Peyer's patch (tissue), 4 donors: ENCODE results near the gene ATP11A. TPM values are rescaled to one million over a fixed set of nuclear protein-coding genes. Genes with fewer than 3 reads are reported as not detected.
A peak's percentile ranks its signal among the peaks of the same experiment; 100 is the strongest.

ENCODE experiments used
- DNase-seq, 3 donors: peaks; one replicate each; pipeline ENCODE4 v3.0.0-alpha.2; 2017 to 2019
- H3K27ac ChIP-seq, 4 donors: fragments of 200-600 bp; sonication (generic); one replicate each; pipeline ENCODE4 v1.5.1; 2016 to 2019
- H3K27me3 ChIP-seq, 2 donors: fragments of 200-600 bp; sonication (generic); one replicate each; pipeline ENCODE4 v1.5.1; 2019
- H3K36me3 ChIP-seq, 3 donors: fragments of 200-600 bp; sonication (generic); one replicate each; pipeline ENCODE4 v1.5.1; 2016 to 2019
- H3K4me1 ChIP-seq, 4 donors: fragments of 200-600 bp; sonication (generic); one replicate each; pipeline ENCODE4 v1.5.1; 2016 to 2019
- H3K4me3 ChIP-seq, 4 donors: fragments of 200-600 bp; sonication (generic); 1 replicate in 3 of 4; 2 replicates in 1 of 4; pipeline ENCODE4 v1.5.1; 2016 to 2019; ENCODE audit warnings: mild to moderate bottlenecking in 1 of 4
- H3K9me3 ChIP-seq, 4 donors: fragments of 200-600 bp; sonication (generic); one replicate each; pipeline ENCODE4 v1.5.1; 2016 to 2019; ENCODE audit warnings: mild to moderate bottlenecking in 1 of 4
- POLR2A ChIP-seq, 2 donors: fragments of 450-650 bp; IDR thresholded peaks; one replicate each; pipeline ENCODE4 v1.5.1; 2017; ENCODE audit warnings: antibody characterized with exemption in 2 of 2, mild to moderate bottlenecking in 2 of 2, moderate library complexity in 2 of 2
- total RNA-seq, 4 donors: library from RNA; depleted of rRNA; stranded (reverse); fragments of >200 nt; gene quantifications; one replicate each; pipeline ENCODE4 v1.1.0, GENCODE V29; 2016
- TF ChIP-seq, protein P1 (sequence below), 6 experiments: fragments of 450-650 bp in 4 of 6; fragments of 200-600 bp in 2 of 6; sonication (generic) in 1 of 6; IDR thresholded peaks; one replicate each; pipeline ENCODE4 v1.5.1; 2017 to 2019; ENCODE audit warnings: antibody characterized with exemption in 6 of 6, mild to moderate bottlenecking in 3 of 6, moderate library complexity in 1 of 6

ATP11A gene
- total RNA-seq, 4 donors from 2014 or later, result 33.1 to 64.2 (median 53.7) TPM

DNA sequence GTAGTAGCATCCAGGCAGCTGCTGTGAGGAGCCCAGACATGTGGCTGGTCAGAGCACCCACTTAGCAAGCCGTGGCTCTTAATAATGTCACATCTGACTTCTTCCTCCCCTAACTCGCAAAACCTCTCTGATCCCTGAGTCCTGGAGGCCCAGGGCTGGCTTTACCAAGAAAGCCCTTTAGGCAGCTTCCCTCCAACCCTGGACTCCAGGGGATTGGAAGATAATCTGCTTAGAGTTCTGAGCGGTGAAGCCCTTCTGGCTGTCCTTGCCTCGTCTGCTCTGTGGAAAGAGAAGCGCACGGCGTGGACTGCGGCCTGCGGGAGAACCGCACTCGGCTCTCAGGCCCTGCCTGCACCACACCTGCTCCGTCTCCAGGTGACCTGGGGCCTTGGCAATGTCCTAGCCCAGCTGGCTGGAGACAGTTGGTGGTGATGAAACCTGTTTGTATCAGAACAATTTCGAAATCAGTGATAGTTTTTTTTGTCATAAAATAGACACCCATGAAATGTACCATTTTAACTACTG lies 214.7 kb downstream of the ATP11A start:
- H3K9me3 ChIP-seq, result no peaks in the 10 kb centered on the region
- no peak for TF ChIP-seq POLR2A (IDR thresholded peaks at IDR 0.05)
- TF ChIP-seq, protein P1, sequence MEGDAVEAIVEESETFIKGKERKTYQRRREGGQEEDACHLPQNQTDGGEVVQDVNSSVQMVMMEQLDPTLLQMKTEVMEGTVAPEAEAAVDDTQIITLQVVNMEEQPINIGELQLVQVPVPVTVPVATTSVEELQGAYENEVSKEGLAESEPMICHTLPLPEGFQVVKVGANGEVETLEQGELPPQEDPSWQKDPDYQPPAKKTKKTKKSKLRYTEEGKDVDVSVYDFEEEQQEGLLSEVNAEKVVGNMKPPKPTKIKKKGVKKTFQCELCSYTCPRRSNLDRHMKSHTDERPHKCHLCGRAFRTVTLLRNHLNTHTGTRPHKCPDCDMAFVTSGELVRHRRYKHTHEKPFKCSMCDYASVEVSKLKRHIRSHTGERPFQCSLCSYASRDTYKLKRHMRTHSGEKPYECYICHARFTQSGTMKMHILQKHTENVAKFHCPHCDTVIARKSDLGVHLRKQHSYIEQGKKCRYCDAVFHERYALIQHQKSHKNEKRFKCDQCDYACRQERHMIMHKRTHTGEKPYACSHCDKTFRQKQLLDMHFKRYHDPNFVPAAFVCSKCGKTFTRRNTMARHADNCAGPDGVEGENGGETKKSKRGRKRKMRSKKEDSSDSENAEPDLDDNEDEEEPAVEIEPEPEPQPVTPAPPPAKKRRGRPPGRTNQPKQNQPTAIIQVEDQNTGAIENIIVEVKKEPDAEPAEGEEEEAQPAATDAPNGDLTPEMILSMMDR (IDR thresholded peaks at IDR 0.05), result no peak
- H3K27me3 ChIP-seq, result no peaks in the 10 kb centered on the region
- H3K36me3 ChIP-seq, result no peaks in the 10 kb centered on the region
- no peaks in the 10 kb centered on the region for H3K4me1 ChIP-seq
- peak in 1 of 3 donors; percentile 28 for DNase-seq
- H3K4me3 ChIP-seq, result no peak overlapping the region
- no peak overlapping the region for H3K27ac ChIP-seq

DNA sequence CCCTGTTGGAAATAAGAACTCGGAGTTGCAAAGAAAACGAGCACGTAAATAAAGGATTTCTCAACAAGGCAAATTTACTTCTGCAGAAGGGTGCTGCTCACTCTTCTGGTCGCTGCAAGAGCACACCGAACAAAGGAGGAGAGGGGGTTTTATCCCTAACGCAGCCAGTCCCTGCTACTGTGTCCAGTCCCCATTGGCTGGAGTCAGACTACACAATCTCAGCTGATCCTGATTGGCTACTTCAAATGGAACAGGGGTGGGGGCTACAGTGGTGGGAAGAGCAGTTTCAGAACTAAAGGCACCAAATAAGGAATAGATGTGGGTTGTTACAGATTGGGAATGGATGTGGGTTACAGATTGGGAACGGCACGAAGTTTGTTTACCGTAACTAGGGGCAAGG lies 215.2 kb downstream of the ATP11A start:
- H3K27ac ChIP-seq, result no peak overlapping the region
- H3K4me3 ChIP-seq, result no peak overlapping the region
- H3K4me1 ChIP-seq, result no peaks in the 10 kb centered on the region
- no peak for TF ChIP-seq POLR2A (IDR thresholded peaks at IDR 0.05)
- TF ChIP-seq, protein P1 (IDR thresholded peaks at IDR 0.05), result no peak
- H3K36me3 ChIP-seq, result no peaks in the 10 kb centered on the region
- no peaks in the 10 kb centered on the region for H3K27me3 ChIP-seq
- no peak for DNase-seq
- no peaks in the 10 kb centered on the region for H3K9me3 ChIP-seq

- H3K27ac ChIP-seq, result no peak overlapping the region
- no peak overlapping the region for H3K4me3 ChIP-seq
- no peaks in the 10 kb centered on the region for H3K9me3 ChIP-seq
- no peaks in the 10 kb centered on the region for H3K27me3 ChIP-seq
- TF ChIP-seq, protein P1 (IDR thresholded peaks at IDR 0.05), result no peak
- H3K4me1 ChIP-seq, result no peaks in the 10 kb centered on the region
- no peak for DNase-seq
- H3K36me3 ChIP-seq, result no peaks in the 10 kb centered on the region
Observed at GRCh38 chr13:112905619-112905989, 215.8 kb downstream of the ATP11A start.

- Histone ChIP-seq H3K9me3 (no peaks in the 10 kb centered on the region), H3K4me3 (no peak overlapping the region), H3K27ac (no peak overlapping the region), H3K36me3 (no peaks in the 10 kb centered on the region), H3K4me1 (no peaks in the 10 kb centered on the region), H3K27me3 (no peaks in the 10 kb centered on the region)
- DNase-seq, result peak in 1 of 3 donors; percentile 44
- TF ChIP-seq POLR2A (IDR thresholded peaks at IDR 0.05), result no peak
- TF ChIP-seq, protein P1 (IDR thresholded peaks at IDR 0.05), result no peak
Observed at GRCh38 chr13:112905990-112906641, 216.3 kb downstream of the ATP11A start.

DNA sequence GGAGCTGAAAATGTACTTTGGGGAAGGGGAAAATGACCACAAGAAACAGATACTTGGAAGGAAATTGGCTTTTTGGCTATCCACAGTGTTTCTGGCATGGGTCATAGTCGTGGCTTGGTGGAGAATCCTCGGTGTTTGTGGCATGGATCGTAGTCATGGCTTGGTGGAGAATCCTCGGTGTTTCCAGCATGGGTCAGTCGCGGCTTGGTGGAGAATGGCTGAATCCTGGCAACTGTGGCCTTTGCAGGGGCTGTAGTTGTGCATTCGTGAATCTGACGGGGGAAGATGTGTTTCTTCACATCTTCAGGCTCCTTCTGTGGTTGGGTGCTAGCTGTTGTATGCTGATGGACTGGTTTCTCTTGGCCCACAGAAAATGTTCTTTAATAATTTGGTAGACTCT lies 217.4 kb downstream of the ATP11A start:
- no peaks in the 10 kb centered on the region for H3K27me3 ChIP-seq
- H3K36me3 ChIP-seq, result no peaks in the 10 kb centered on the region
- no peak overlapping the region for H3K4me3 ChIP-seq
- no peak for TF ChIP-seq POLR2A (IDR thresholded peaks at IDR 0.05)
- TF ChIP-seq, protein P1 (IDR thresholded peaks at IDR 0.05), result no peak
- peak in 1 of 3 donors; percentile 5 for DNase-seq
- no peaks in the 10 kb centered on the region for H3K9me3 ChIP-seq
- no peaks in the 10 kb centered on the region for H3K4me1 ChIP-seq
- H3K27ac ChIP-seq, result no peak overlapping the region
